Posterior cingulate gyrus (tissue), 11 donors: ENCODE measurements around the gene MUC7.
"Not testable (repeated sequence)": the region's sequence is repeated elsewhere in the genome, so short reads cannot be mapped to it uniquely, and the experiment has no call there.

ENCODE experiments used
- DNase-seq, 10 donors: peaks; one replicate each; pipeline versions ENCODE4 v3.0.0 to v3.0.0-alpha.2; 2020 to 2021; ENCODE audit warnings: mixed read lengths in 3 of 10
- intact Hi-C: fragments of 100-400 bp; cut with DNase I; formaldehyde crosslinking; loops from one replicate; pipeline ENCODE4 v1.15.1; 2023

The MUC7 gene

GRCh38 chr4:70471897-70472296, at the start of gene MUC7:
MUC7 (plus strand) TSS chr4:70472197; CDS start chr4:70474022, 1,825 bp downstream.
- DNase-seq: no peak
- intact Hi-C loops: no loop called here

- no peak for DNase-seq
- intact Hi-C loops: no loop called here
Measured at GRCh38 chr4:70425306-70425705, 46.7 kb upstream of the MUC7 start.

GRCh38 chr4:70426789-70427188, 45.2 kb upstream of the MUC7 start:
- DNase-seq: no peak
- intact Hi-C loops: no loop called here

- intact Hi-C loops: no loop called here
Measured at GRCh38 chr4:70437197-70437596, 34.8 kb upstream of the MUC7 start.

DNA sequence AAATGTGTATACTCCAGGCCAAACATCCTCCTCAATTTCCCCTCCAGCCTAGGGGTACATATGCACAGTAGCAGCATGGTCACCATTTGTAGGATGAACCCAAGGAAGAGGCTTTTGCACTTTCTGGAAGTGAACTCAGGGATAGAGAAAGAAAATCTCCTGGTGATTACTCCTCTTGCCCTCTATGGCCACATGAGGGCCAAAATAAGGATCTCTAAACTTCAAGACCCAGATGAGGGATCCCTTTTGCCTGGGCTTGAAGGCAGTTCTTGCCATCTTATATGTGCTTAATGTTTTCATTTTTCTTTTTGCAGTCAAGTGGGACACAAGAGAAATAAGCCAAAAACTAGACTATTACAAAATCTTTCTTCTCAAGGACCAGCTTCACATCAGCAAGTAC, 29.5 kb upstream of the MUC7 start:
- intact Hi-C loops: no loop called here
- DNase-seq: no peak

More at GRCh38 chr4:70437197-70437596, 34.8 kb upstream of the MUC7 start:
- DNase-seq: no peak

GRCh38 chr4:70443329-70443728, 28.7 kb upstream of the MUC7 start:
- no peak for DNase-seq
- intact Hi-C loops: no loop called here

DNA sequence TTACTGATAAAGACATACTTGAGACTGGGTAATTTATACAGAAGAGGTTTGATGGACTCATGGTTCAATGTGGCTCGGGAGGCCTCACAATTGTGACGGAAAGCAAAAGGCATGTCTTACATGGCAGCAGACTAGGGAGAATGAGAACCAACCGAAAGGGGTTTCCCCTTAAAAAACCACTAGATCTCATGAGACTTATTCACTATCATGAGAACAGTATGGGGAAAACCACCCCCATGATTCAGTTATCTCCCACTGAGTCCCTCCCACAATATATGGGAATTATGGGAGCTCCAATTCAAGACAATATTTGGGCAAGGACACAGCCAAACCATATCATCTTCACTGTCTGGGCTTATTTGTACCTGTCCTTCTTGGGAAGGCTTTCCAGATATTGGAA, 22.8 kb upstream of the MUC7 start:
- intact Hi-C loops: no loop called here

DNA sequence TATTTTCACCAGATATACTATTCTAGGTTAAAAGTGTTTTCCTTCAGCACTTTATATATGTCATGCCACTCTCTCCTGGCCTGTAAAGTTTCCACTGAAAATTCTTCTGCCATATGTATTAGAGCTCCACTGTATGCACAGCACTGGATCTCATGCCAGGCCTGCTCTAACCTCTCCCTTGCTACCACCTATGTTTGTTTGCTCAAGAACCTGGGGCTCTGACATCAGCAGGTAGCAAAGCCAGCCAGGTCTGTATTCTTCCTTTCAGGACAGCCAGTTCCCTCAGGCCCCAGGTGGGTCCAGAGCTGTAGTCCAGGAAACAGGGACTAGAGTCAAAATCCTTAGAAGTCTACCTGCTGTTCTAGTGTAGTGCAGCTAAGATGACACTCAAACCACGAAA, 19.1 kb upstream of the MUC7 start:
- intact Hi-C loops: no loop called here
- no peak for DNase-seq

More for the DNA sequence above, 22.8 kb upstream of the MUC7 start:
- DNase-seq: no peak

- intact Hi-C loops: no loop called here
- DNase-seq: no peak
Measured at GRCh38 chr4:70463335-70463734, 8.7 kb upstream of the MUC7 start.

DNA sequence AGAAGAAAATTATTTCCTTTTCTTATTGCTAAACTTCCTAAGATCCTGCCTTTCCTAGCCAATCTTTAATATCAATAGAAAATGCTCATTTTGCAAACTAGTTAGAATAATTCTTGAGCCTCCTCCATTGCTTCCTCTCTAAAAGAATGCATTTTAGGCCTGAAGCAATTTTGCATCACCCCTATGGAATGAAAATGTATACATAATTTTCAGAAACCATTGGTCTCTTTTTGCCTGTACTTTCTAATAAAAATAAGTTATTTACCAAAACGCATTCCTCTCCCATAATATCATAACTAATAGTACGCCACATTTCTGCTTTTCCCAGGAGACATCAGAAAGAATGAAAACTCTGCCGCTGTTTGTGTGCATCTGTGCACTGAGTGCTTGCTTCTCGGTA, 1.7 kb downstream of the MUC7 start:
- DNase-seq: no peak
- intact Hi-C loops: no loop called here

DNA sequence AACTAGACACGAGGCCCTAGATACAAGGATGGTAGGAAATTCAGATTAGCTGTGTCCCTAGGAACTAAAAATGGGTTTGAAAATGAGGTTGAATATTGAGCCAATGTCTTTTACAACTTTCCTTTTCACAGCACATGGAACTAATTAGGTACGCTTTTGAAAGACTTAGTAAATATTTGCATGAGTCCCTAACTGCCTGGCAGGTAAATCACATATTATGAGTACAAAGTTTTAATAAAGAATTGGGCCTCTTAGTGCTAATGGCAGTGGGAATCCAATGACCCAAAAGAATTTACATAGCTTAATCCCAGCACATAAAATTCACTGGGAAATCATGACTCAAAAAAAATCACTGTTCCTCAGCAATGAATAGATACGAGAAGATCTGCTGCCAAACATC, 16.8 kb downstream of the MUC7 start:
- intact Hi-C loops: no loop called here
- DNase-seq: no peak

DNA sequence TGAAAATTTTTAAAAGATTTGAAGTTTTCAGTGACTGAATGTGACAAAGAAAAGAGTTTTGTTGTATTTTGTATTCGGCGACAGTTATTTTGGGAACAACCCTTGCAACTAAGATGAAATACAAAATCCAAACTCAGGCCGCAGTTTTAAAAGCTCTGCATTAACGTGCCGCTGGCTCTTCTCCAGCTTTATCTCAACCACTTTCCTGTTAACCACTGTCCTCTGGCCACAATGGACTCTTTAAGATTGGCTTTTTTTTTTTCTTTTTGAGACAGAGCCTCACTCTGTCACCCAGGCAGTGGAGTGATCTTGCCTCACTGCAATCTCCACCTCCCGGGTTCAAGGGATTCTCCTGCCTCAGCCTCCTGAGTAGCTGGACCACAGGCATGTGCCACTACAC, 24.2 kb downstream of the MUC7 start:
- intact Hi-C loops: no loop called here

DNA sequence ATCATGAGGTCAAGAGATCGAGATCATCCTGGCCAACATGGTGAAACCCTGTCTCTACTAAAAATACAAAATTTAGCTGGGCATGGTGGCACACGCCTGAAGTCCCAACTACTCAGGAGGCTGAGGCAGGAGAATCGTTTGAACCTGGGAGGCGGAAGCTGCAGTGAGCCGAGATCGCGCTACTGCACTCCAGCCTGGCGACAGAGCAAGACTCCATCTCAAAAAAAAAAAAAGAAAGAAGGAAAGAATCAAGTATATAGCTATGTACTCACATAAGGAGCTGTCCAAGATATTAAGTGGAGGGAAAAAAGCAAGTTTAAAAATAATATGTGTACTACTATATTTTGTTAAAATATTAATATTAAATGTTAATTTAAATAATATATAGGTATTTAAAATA, 29.8 kb downstream of the MUC7 start:
- DNase-seq, intact Hi-C loops: not testable (repeated sequence)

More for the DNA sequence above, 24.2 kb downstream of the MUC7 start:
- no peak for DNase-seq

GRCh38 chr4:70504733-70505132, 32.7 kb downstream of the MUC7 start:
- no peak for DNase-seq
- intact Hi-C loops: loop anchor here (2.0 kb wide), 1 partner anchor 816 kb away; no protein-coding TSS in a partner anchor

DNA sequence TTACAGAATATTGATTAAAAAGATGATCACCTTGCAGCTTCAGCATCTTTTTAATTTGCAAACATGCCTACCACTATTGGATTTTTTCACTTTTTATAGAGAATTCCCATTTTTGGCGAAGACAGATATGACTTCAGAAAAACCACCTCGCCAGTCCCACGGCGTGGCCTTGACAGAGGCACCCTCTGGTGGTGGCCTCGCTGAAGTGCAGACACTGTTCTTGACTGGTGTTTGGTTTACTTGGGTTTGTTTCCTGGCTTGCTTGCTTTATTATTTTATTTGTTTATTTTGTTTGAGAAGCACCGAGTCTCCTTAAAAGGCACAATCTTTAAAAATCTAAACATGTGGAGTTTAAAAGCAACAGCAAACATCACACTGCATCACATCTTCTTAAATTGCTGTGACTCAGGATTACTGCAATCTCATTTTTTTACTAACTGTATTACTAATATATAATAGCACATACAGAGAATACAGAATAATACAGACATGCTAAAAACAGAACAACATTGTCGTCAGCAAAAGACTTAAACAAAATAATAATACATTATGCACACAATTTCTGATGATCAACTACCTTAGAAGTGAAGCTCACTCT, 33.3 kb downstream of the MUC7 start:
- DNase-seq: peak; percentile 36 to 95 (median 69)
- intact Hi-C loops: loop anchor here (2.0 kb wide), 1 partner anchor 816 kb away; no protein-coding TSS in a partner anchor

DNA sequence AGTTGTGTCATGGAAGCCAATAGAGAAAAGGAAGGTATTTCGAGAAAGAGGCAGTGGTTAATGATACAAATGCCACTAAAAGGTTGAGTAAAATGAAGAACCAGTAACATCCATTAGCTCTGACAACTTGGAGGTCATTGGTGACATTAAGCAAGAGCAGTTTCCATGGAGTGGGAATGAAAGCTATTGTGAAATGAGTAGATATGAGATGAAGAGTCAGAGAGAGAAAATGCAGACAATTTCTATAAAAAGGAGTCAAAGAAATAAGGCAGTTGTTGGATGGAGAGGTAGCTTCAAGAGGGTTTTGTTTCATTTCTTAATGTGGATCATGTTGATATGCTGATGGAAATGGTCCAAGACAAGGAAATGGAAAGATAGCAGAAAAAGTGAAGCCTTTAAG, 36.8 kb downstream of the MUC7 start:
- intact Hi-C loops: no loop called here
- no peak for DNase-seq

- intact Hi-C loops: no loop called here
- no peak for DNase-seq
Measured at GRCh38 chr4:70511365-70511764, 39.4 kb downstream of the MUC7 start.

DNA sequence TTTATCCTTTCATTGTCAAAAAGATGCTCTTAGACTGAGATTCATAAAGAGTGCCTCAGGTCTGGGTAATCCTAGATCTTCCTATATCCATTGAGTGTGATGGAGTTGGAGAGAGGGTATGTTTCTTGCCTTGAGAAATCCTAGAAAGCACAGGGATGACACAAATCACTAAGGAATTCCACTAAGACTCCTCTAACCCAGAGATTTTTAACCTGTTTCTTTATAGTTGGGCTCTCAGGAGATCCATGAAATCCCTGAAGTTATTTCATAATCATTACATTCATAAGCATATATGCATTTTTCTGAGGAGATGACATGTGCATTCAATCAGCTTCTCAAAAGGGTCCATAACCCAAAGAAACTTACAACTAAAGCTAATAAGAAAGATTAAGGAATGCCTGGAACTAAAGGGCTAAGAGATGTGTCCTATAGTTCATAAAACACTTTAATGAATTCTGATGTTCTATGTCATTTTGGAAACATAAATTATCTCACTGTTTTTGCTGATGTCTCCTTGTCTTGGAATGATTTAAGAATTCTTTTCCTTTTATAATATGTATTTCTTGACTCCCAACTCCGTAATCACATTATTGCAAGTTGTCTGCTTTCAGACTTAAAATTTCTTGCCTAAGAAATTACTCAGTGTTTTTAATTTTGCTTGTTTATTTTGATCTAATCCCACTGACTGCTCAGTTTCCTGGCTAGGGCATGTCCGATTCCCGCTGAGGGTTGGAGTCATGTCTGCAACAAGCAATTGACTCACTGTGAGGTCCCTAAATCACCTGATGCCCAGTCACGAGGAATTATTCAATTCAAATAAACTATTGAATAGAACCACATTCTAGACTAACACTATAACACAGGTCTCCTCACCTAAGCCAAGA, 43.6 kb downstream of the MUC7 start:
- intact Hi-C loops: no loop called here
- DNase-seq: no peak

DNA sequence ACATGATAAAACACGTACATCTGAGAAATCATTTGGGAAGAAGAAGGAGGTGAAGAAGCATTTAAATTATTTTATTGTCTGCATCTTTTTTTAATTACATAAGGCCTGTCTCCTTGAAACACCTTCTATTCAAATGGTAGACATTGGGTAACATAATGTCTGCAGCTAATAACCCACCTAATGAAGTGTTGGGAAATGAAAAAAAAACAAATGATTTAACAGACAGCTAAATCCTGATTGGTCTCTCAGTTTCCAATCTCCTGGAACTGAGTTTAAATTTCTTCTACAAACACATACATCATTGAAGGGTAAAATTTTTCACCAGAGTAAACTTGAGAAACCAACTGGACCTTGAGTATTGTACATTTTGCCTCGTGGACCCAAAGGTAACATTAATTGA, 46.3 kb downstream of the MUC7 start, which contains the start of gene AMTN:
TSS of gene AMTN (plus strand) at position 301 of the 400 bp plus-strand sequence. CDS start 209 bp downstream, outside the sequence.
- intact Hi-C loops: no loop called here
- DNase-seq: no peak

DNA sequence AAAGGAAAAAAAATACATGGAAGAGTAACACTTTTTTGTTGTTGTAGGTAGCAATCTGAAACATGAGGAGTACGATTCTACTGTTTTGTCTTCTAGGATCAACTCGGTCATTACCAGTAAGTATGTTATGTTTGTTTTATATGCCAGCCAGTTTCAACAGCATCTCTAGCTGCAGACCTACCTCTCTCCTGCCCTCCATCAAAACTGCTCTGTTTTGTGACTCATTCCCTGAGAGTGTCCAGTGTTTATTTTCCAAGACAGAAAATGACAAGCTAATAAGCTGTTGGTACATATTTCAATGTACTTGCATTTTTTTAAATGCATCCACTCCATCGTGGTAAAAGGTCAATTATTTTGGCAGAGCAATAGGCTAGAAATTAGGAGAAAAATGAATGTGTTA, 46.7 kb downstream of the MUC7 start:
- intact Hi-C loops: no loop called here
- no peak for DNase-seq

DNA sequence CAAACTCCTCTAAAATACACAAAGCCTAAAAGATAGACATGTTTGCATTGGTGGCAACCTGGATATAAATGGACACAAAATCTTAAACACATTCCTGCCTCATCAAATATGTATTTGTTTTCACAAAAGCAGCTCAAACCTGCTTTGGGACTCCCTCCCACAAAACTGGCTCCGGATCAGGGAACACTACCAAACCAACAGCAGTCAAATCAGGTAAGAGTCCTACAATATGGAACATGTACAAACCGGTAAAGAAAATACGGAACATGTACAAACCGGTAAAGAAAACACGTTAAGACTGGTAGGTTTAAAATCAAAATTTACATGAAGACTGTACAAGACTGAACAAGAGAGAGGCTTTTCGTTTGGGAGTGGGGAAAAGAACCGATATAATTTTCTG, 50.6 kb downstream of the MUC7 start:
- no peak for DNase-seq

GRCh38 chr4:70530997-70531396, 59.0 kb downstream of the MUC7 start:
- intact Hi-C loops: no loop called here
- no peak for DNase-seq

More for the DNA sequence above, 50.6 kb downstream of the MUC7 start:
- intact Hi-C loops: no loop called here
